ENCODE measurements around the gene DRD4.

The DRD4 gene

DNA sequence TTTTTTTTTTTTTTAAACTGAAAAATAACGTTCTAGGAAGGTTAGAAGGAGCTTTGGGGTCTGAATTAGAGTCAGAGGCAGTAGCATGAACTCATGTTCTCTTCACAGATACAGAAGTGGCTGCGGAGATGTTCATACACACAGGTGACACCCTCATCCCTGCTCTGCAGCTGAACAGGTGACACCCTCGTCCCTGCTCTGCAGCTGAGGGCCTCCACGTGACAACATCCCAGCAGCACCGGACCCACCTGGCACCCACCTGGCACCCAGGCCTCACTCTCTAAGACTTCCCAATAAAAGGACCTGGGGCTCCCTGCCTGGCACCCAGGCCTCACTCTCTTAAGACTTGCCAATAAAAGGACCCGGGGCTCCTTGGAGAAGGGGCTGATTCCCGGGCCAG lies 19.8 kb downstream of the DRD4 start:
- H3K9me3 ChIP-seq (ENCODE audit: control insufficient read depth in 5 of 5, low read length in 5 of 5), result no peaks in the 10 kb centered on the region
- no peaks in the 10 kb centered on the region for H3K27me3 ChIP-seq (ENCODE audit: control insufficient read depth in 5 of 5, insufficient read depth in 4 of 5, low read length in 5 of 5)
- H3K9ac ChIP-seq (ENCODE audit: low read length in 5 of 5), result no peak overlapping the region
- H3K36me3 ChIP-seq (ENCODE audit: control insufficient read depth in 5 of 5, insufficient read depth in 5 of 5, low read length in 5 of 5), result peaks cover 0 to 56% (median 30%) of the 10 kb centered on the region in 5 donors
- no peak overlapping the region for H3K4me3 ChIP-seq (ENCODE audit: low read depth in 1 of 5, low read length in 5 of 5)
- H3K27ac ChIP-seq (ENCODE audit: low read depth, low read length), result no peak overlapping the region
- peaks cover 0 to 9% (median 0%) of the 10 kb centered on the region in 5 donors for H3K4me1 ChIP-seq (ENCODE audit: control insufficient read depth in 5 of 5, insufficient read depth in 5 of 5, low read length in 5 of 5)

DNA sequence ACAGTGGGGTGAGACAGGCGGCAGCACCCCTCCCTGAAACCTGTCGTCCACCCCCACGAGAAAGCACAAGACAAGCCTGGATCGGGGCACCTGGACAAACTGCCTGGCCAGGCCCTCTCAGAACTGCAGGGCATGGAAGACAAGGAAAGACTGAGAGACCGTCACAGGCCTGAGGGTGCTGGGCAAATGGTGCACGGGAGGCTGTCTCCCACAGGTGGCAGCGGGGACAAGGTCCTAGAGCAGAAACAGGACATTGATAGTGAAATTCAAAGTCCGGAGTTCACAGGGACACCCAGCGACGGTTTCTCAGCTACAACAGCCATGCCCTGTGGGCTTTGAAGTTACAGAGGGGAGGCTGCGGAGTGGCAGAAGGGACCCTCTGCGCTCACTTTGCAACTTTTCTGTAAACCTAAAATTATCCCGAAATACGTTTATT lies 20.6 kb downstream of the DRD4 start:
- Histone ChIP-seq H3K27me3 (ENCODE audit: control insufficient read depth in 5 of 5, insufficient read depth in 4 of 5, low read length in 5 of 5) (no peaks in the 10 kb centered on the region), H3K27ac (ENCODE audit: low read depth, low read length) (no peak overlapping the region), H3K9ac (ENCODE audit: low read length in 5 of 5) (no peak overlapping the region), H3K4me3 (ENCODE audit: low read depth in 1 of 5, low read length in 5 of 5) (no peak overlapping the region), H3K9me3 (ENCODE audit: control insufficient read depth in 5 of 5, low read length in 5 of 5) (no peaks in the 10 kb centered on the region), H3K36me3 (ENCODE audit: control insufficient read depth in 5 of 5, insufficient read depth in 5 of 5, low read length in 5 of 5) (peaks cover 0 to 56% (median 30%) of the 10 kb centered on the region in 5 donors), H3K4me1 (ENCODE audit: control insufficient read depth in 5 of 5, insufficient read depth in 5 of 5, low read length in 5 of 5) (peaks cover 0 to 9% (median 0%) of the 10 kb centered on the region in 5 donors)

DNA sequence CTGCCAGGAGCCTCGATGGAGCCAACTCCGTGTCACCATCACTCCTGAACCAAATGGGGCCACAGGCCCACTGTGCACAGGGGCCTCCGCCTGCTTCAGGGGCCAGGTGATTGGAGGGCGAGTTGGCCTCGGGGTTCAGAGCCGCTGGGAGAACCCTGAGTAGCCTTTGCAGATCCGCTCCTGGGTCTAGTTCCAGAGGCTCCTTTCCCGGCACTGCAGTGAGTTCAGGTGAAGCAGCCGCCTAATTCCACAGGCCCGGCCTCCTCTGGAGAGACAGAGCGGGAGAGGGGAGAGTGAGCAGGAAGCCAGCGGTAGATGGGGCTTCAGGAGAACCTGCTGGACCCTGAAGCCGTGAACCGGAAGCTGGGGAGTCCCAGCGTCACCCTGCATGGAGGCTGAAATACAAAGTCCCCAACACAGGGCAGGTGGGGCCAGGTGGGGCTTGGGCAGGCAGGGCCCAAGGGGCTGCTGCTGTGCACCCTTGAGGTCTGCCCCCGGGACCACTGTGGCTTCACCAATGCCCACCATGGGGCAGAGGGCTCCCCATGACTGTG lies 22.5 kb downstream of the DRD4 start:
- H3K4me3 ChIP-seq (ENCODE audit: low read depth in 1 of 5, low read length in 5 of 5), result no peak overlapping the region
- no peak overlapping the region for H3K27ac ChIP-seq (ENCODE audit: low read depth, low read length)
- peaks cover 0 to 52% (median 27%) of the 10 kb centered on the region in 5 donors for H3K36me3 ChIP-seq (ENCODE audit: control insufficient read depth in 5 of 5, insufficient read depth in 5 of 5, low read length in 5 of 5)
- no peak overlapping the region for H3K9ac ChIP-seq (ENCODE audit: low read length in 5 of 5)
- no peaks in the 10 kb centered on the region for H3K27me3 ChIP-seq (ENCODE audit: control insufficient read depth in 5 of 5, insufficient read depth in 4 of 5, low read length in 5 of 5)
- H3K9me3 ChIP-seq (ENCODE audit: control insufficient read depth in 5 of 5, low read length in 5 of 5), result no peaks in the 10 kb centered on the region
- peaks cover 0 to 9% (median 0%) of the 10 kb centered on the region in 5 donors for H3K4me1 ChIP-seq (ENCODE audit: control insufficient read depth in 5 of 5, insufficient read depth in 5 of 5, low read length in 5 of 5)

DNA sequence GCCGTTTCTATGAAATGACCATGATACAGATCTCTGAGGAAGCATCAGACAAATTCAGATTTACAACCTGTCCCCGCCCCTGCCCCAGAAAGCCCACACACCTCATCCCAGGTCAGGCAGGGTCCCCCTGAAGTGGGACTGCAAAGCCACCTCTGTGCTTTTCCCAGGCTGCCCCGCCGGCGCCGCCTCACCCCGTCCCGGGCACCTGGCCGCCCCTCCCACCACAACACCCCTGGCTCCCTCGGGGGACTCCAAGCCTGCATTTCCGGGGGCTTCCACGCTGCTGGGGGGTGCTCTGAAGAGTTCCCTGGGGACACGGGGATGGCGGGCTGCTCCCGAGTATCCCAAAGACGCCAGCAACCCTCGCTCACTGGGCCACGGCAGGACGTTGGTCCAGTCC lies 23.2 kb downstream of the DRD4 start:
- H3K4me3 ChIP-seq (ENCODE audit: low read depth in 1 of 5, low read length in 5 of 5), result no peak overlapping the region
- H3K9me3 ChIP-seq (ENCODE audit: control insufficient read depth in 5 of 5, low read length in 5 of 5), result no peaks in the 10 kb centered on the region
- no peak overlapping the region for H3K9ac ChIP-seq (ENCODE audit: low read length in 5 of 5)
- H3K4me1 ChIP-seq (ENCODE audit: control insufficient read depth in 5 of 5, insufficient read depth in 5 of 5, low read length in 5 of 5), result peaks cover 0 to 12% (median 2%) of the 10 kb centered on the region in 5 donors
- H3K27me3 ChIP-seq (ENCODE audit: control insufficient read depth in 5 of 5, insufficient read depth in 4 of 5, low read length in 5 of 5), result no peaks in the 10 kb centered on the region
- no peak overlapping the region for H3K27ac ChIP-seq (ENCODE audit: low read depth, low read length)
- H3K36me3 ChIP-seq (ENCODE audit: control insufficient read depth in 5 of 5, insufficient read depth in 5 of 5, low read length in 5 of 5), result peaks cover 0 to 47% (median 24%) of the 10 kb centered on the region in 5 donors

DNA sequence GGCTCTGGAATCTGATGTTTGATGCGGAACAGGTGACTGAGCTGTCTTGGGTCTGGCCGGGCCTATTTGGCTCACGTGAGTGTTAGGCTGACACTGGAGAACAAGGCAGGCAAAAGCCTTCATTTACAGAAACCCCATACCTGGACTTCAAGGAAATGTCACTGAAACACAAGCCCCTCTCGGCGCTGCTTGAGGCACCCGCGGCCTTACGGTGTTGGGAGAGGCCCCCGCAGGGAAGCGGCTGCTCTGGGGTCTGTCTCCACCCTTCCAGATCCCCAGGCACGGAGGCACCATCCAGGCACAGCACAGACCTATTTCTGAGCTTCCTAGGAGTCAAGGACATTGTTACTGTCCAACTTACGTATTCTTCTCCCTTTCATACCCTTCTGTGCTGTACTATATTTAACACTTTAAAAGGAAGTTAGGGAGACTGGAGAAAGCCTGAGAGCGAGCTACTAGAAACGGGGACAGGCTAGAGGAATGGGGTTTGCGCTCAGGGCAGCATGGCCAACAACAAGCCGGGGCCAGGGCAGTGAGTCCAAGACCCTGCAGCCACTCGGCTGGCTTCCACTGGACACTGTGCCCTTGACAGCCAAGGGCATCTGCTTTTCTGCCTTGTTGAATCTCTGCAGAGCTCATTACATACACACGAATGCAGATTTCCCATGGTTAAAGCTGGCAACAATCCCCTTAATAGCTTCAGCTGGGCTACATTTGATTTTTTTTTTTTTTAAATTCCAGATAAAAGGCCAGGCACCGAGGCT lies 23.8 kb downstream of the DRD4 start:
- Histone ChIP-seq H3K36me3 (ENCODE audit: control insufficient read depth in 5 of 5, insufficient read depth in 5 of 5, low read length in 5 of 5) (peaks cover 0 to 48% (median 26%) of the 10 kb centered on the region in 5 donors), H3K9ac (ENCODE audit: low read length in 5 of 5) (no peak overlapping the region), H3K4me3 (ENCODE audit: low read depth in 1 of 5, low read length in 5 of 5) (no peak overlapping the region)

DNA sequence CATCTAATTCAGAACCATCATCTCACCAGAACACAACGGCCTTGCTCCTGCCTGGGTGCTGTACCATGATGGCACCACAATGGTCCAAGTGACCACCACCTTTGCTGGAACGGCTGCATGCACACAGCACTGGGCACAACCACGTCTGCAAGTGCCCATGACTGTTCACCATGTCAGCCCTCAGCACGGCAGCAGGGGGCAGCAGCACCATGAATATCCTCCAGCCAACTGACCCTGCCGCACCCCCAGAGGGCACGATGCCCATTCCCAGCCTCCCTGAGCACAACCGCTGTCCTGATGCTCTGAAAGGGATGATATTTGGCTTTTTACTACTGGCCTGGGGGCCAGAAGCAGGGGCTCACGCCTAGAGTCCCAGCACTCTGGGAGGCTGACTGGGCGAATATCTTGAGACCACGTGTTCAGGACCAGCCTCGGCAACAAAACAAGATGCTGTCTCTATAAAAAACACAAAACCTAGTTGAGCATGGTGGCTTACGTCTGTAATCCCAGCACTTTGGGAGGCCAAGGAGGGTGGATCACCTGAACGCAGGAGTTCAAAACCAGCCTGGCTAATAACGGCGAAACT lies 25.7 kb downstream of the DRD4 start:
- Histone ChIP-seq H3K9ac (ENCODE audit: low read length in 5 of 5) (no peak overlapping the region), H3K4me1 (ENCODE audit: control insufficient read depth in 5 of 5, insufficient read depth in 5 of 5, low read length in 5 of 5) (peaks cover 3 to 18% (median 11%) of the 10 kb centered on the region in 5 donors), H3K9me3 (ENCODE audit: control insufficient read depth in 5 of 5, low read length in 5 of 5) (no peaks in the 10 kb centered on the region), H3K36me3 (ENCODE audit: control insufficient read depth in 5 of 5, insufficient read depth in 5 of 5, low read length in 5 of 5) (peaks cover 0 to 40% (median 25%) of the 10 kb centered on the region in 5 donors), H3K27ac (ENCODE audit: low read depth, low read length) (no peak overlapping the region), H3K4me3 (ENCODE audit: low read depth in 1 of 5, low read length in 5 of 5) (no peak overlapping the region), H3K27me3 (ENCODE audit: control insufficient read depth in 5 of 5, insufficient read depth in 4 of 5, low read length in 5 of 5) (no peaks in the 10 kb centered on the region)

More for the DNA sequence above, 23.8 kb downstream of the DRD4 start:
- peaks cover 3 to 18% (median 8%) of the 10 kb centered on the region in 5 donors for H3K4me1 ChIP-seq (ENCODE audit: control insufficient read depth in 5 of 5, insufficient read depth in 5 of 5, low read length in 5 of 5)
- H3K27me3 ChIP-seq (ENCODE audit: control insufficient read depth in 5 of 5, insufficient read depth in 4 of 5, low read length in 5 of 5), result no peaks in the 10 kb centered on the region
- no peak overlapping the region for H3K27ac ChIP-seq (ENCODE audit: low read depth, low read length)
- H3K9me3 ChIP-seq (ENCODE audit: control insufficient read depth in 5 of 5, low read length in 5 of 5), result no peaks in the 10 kb centered on the region

DNA sequence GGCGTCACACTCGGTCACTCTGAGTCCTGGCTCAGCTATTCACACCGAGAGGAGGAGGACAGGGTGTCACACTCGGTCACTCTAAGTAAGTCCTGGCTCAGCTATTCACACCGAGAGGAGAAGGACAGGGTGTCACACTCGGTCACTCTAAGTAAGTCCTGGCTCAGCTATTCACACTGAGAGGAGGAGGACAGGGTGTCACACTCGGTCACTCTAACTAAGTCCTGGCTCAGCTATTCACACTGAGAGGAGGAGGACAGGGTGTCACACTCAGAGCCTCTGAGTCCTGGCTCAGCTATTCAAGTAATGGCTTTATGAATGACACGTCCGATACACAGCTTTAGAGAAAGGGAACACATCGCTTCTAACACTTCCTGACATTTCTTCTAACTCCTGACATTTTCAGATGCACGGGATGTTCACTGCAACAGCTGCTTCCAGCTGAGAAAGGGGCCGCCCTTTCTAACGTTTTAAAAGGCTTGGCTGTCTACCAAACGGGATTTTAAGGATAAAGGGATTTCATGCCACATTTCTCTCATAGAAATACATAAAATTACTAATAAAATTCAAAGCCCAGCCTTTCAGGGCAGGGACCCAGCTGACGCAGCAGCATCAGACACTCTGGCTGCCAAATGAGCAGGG lies 28.1 kb downstream of the DRD4 start:
- Histone ChIP-seq H3K9me3 (ENCODE audit: control insufficient read depth in 5 of 5, low read length in 5 of 5) (no peaks in the 10 kb centered on the region), H3K4me3 (ENCODE audit: low read depth in 1 of 5, low read length in 5 of 5) (peak overlapping the region in 1 of 5 donors; percentile 1), H3K27ac (ENCODE audit: low read depth, low read length) (no peak overlapping the region), H3K36me3 (ENCODE audit: control insufficient read depth in 5 of 5, insufficient read depth in 5 of 5, low read length in 5 of 5) (peaks cover 0 to 19% (median 15%) of the 10 kb centered on the region in 5 donors), H3K4me1 (ENCODE audit: control insufficient read depth in 5 of 5, insufficient read depth in 5 of 5, low read length in 5 of 5) (peaks cover 3 to 15% (median 11%) of the 10 kb centered on the region in 5 donors), H3K9ac (ENCODE audit: low read length in 5 of 5) (no peak overlapping the region), H3K27me3 (ENCODE audit: control insufficient read depth in 5 of 5, insufficient read depth in 4 of 5, low read length in 5 of 5) (no peaks in the 10 kb centered on the region)

DNA sequence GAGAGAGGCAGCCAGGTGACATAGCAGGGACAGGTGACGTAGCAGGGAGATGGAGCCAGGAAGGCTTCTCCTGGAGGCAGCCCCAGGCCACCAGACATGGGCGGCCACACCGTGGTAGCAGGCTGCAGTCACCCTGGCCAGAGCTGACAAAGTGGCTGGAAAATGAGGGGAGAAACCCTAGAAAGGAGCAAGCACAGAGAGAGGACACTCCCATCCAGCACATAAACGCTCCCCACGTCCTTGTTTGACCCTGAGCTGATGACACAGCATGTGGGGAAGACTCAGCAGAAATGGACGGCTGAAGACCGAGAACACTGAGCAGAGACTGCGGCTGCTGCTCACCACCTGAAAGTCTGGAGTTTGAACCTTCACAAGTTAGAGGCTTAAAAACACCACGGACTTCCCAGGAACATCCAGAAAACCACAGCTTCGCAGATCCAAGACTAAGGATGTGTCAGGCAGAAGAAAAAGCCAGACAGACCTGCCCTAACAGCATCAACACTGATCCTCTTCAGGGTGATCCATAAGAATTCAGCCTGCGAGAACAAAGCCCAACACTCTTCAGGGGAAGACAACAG lies 28.7 kb downstream of the DRD4 start:
- H3K27me3 ChIP-seq (ENCODE audit: control insufficient read depth in 5 of 5, insufficient read depth in 4 of 5, low read length in 5 of 5), result no peaks in the 10 kb centered on the region
- H3K4me1 ChIP-seq (ENCODE audit: control insufficient read depth in 5 of 5, insufficient read depth in 5 of 5, low read length in 5 of 5), result peaks cover 3 to 15% (median 11%) of the 10 kb centered on the region in 5 donors
- H3K9ac ChIP-seq (ENCODE audit: low read length in 5 of 5), result peak overlapping the region in 1 of 5 donors; percentile 48
- H3K27ac ChIP-seq (ENCODE audit: low read depth, low read length), result no peak overlapping the region
- H3K36me3 ChIP-seq (ENCODE audit: control insufficient read depth in 5 of 5, insufficient read depth in 5 of 5, low read length in 5 of 5), result peaks cover 0 to 16% (median 9%) of the 10 kb centered on the region in 5 donors
- no peaks in the 10 kb centered on the region for H3K9me3 ChIP-seq (ENCODE audit: control insufficient read depth in 5 of 5, low read length in 5 of 5)
- no peak overlapping the region for H3K4me3 ChIP-seq (ENCODE audit: low read depth in 1 of 5, low read length in 5 of 5)

DNA sequence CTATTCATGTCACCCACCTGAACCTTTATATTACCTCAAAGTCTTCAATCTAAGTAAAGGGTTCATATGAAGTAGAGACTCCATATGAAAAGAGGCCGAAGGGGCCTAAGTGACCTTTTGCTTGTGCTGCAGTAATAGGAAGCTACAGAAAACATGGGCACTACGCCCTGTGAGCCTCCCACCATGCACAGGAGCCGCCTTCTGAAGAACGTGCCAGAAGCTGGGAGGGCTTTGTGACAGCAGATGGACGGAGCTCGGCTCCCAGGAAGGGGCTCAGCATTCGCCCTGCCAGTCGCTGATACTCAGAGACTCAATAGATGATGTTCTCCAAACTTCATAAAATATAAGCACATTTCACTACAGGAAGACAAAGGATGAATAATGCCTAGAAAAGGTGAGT lies 36.8 kb downstream of the DRD4 start:
- H3K4me1 ChIP-seq (ENCODE audit: control insufficient read depth in 5 of 5, insufficient read depth in 5 of 5, low read length in 5 of 5), result no peaks in the 10 kb centered on the region
- H3K9me3 ChIP-seq (ENCODE audit: control insufficient read depth in 5 of 5, low read length in 5 of 5), result no peaks in the 10 kb centered on the region
- H3K9ac ChIP-seq (ENCODE audit: low read length in 5 of 5), result no peak overlapping the region
- no peak overlapping the region for H3K4me3 ChIP-seq (ENCODE audit: low read depth in 1 of 5, low read length in 5 of 5)
- peaks cover 4 to 47% (median 33%) of the 10 kb centered on the region in 5 donors for H3K36me3 ChIP-seq (ENCODE audit: control insufficient read depth in 5 of 5, insufficient read depth in 5 of 5, low read length in 5 of 5)
- no peak overlapping the region for H3K27ac ChIP-seq (ENCODE audit: low read depth, low read length)
- H3K27me3 ChIP-seq (ENCODE audit: control insufficient read depth in 5 of 5, insufficient read depth in 4 of 5, low read length in 5 of 5), result no peaks in the 10 kb centered on the region
